WI38 (cell line): ENCODE results near the gene NUMB.

Experiments
- H3K4me3 ChIP-seq: 2 replicates; pipeline ENCODE4 v1.5.1; 2011; ENCODE audit warnings: low read depth, mild to moderate bottlenecking, control low read depth, low read length
- TF ChIP-seq, protein P1 (sequence below): IDR thresholded peaks from 2 replicates; pipeline ENCODE4 v1.5.1; 2012; ENCODE audit warnings: low read depth, mild to moderate bottlenecking, control low read depth, low read length

Gene NUMB

DNA sequence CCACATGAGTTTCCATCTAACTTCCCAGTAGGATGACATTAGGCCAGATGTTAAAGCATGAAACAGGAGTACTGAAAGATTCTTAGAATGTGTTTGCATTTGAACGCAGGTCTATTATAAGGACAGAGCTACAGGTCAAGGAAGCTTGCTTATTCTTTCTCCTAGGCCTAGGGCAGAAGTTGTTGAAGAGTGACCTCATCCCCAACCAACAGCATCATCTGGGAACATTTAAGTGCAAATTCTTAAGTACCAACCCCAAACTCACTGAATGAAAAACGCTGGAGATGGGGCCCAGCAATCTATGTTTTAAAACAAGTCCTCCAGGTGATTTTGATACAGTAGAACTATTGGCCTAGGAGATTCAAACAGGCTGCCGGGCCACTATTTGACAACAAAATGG is 168.6 kb downstream of the NUMB start:
- TF ChIP-seq, protein P1, sequence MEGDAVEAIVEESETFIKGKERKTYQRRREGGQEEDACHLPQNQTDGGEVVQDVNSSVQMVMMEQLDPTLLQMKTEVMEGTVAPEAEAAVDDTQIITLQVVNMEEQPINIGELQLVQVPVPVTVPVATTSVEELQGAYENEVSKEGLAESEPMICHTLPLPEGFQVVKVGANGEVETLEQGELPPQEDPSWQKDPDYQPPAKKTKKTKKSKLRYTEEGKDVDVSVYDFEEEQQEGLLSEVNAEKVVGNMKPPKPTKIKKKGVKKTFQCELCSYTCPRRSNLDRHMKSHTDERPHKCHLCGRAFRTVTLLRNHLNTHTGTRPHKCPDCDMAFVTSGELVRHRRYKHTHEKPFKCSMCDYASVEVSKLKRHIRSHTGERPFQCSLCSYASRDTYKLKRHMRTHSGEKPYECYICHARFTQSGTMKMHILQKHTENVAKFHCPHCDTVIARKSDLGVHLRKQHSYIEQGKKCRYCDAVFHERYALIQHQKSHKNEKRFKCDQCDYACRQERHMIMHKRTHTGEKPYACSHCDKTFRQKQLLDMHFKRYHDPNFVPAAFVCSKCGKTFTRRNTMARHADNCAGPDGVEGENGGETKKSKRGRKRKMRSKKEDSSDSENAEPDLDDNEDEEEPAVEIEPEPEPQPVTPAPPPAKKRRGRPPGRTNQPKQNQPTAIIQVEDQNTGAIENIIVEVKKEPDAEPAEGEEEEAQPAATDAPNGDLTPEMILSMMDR: no peak
- no peak overlapping the region for H3K4me3 ChIP-seq

DNA sequence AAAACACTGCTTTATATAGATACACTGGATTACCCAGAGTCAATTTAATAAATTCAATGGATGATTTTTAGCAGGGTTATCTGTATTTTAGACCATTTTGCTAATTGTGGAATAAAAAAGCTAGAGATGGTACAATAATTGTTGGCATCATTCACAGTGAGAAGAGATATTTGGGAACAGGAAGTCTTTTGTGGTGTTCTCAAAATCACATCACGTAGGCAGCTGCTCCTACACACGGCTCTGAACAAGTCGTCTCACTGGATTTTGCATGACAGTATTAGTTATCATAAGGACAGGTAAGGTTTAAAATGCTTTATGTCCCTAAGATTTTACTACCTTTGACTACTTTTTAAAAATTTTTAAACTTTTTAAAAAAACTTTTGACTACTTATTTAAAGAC is 169.0 kb downstream of the NUMB start:
- TF ChIP-seq, protein P1: no peak
- no peak overlapping the region for H3K4me3 ChIP-seq

DNA sequence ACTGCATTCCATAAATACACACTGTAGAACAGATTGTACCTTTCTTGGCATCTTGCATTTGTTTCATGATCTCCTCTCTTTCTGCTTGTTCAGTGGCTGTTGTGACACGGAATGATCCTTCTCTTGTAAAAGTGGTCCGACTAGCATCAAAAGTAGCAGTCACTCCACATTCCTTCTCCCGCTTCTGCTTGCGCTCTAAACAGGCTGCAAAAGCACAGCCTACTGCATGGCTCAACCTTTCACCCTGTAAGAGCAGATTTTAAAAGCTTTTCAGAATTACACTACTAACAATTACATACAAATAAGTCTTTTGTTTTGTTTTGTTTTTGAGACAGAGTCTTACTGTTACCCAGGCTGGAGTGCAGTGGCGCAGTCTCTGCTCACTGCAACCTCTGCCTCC is 171.3 kb downstream of the NUMB start:
- TF ChIP-seq, protein P1: no peak
- no peak overlapping the region for H3K4me3 ChIP-seq

DNA sequence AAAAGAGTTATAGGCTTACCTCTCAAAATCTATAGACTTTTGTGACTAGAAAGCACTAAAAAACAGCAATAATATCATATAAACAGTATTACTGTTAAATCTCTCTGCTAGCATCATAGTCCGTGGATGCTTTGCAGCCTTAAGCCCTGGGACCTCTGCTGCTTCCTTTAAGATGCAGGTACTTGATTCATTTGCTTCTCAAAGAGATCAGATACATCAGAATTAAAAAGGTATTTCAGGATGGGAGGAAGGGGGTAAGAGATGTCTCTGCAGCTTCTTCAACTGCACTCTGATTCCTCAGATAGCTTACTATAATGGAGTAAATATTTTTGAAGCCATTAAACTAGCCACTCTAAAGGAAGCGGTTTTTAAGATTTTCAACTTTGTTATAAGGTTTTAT is 171.7 kb downstream of the NUMB start:
- TF ChIP-seq, protein P1: no peak
- H3K4me3 ChIP-seq: no peak overlapping the region

DNA sequence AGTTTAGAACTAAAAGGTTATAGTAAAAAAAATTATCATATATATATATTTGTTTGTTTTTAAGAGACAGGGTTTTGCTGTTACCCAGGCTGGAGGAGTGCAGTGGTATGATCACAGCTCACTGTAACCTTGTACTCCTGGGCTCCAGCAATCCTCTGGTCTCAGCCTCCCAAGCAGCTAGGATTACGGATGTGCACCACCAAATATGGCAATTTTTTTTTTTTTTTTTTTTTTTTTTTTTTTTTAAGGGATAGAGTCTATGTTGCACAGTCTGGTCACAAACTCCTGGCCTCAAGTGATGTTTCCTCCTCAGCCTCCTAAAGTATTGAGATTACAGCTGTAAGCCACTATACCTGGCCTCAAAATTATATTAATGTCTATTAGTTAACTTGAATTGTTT is 172.4 kb downstream of the NUMB start:
- TF ChIP-seq, protein P1: no peak
- H3K4me3 ChIP-seq: no peak overlapping the region

DNA sequence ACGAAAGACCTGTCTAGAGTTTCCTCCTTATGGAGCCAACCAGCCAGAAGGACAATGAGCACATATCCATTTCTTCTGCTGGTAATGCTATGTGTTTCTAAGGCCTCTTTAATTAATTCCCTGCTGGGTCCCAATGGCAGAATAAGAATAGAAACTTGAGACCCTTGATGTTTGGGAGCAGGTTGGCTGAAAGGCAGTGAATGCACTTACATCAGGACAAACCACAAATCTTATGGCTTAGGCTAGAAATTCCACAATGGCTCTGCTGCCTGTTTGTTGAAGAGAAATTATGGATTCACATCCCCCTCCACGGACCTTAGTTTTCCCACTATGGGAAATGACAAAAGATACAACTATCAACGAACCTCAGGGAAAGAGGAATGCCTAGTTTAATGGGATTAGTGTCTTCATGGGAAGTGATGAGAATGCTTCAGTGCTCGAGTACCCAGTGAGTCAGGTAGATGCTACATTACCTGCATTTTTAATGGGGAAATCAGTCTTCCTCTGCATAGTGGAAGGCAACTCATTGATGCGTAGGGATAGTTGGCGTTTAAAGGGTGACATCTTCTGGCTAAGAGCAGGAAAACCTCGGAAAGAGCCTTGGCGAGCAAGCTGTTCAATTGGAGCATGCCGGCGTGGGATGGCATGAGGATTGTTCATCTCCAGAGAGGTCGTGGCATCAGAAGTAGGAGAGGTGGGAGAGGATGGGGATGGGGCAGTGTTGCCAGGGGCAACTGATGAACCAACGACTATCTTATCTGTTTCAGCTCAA is 174.6 kb downstream of the NUMB start:
- TF ChIP-seq, protein P1: no peak
- no peak overlapping the region for H3K4me3 ChIP-seq

DNA sequence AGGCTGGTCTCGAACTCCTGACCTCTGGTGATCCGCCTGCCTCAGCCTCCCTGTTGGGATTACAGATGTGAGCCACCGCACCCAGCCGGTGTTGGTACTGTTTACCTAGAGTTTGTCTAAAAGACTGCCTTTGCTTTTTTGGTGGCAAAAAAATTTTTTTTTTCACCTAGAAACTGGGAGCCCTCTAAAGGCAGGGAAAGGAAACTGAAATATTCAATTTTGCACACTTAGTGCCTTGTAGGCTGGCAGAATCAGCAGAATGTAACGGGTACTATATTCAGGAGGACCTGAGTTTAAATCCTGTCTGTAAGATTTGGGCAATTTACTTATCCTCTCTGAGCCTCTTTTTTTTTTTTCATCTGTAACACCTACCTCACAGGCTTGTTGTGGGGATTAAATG is 177.4 kb downstream of the NUMB start:
- TF ChIP-seq, protein P1: no peak
- H3K4me3 ChIP-seq: no peak overlapping the region
